Neural cell (in vitro differentiated cells): Measurements from ENCODE around the gene WDR83. TPM values are rescaled to one million over a fixed set of nuclear protein-coding genes. Genes with fewer than 3 reads are reported as not detected.

ENCODE experiments used
- H2AFZ ChIP-seq: fragments of 200-600, 300-800 bp; sonication (generic), shearing (Covaris generic); 2 replicates; pipeline ENCODE4 v1.6.0; 2014; ENCODE audit warnings: low read depth, mild to moderate bottlenecking, antibody characterized with exemption, low read length, moderate library complexity
- H3F3A ChIP-seq: fragments of 200-600 bp; shearing (Covaris generic); 2 replicates; pipeline ENCODE4 v1.6.1; 2016; ENCODE audit warnings: mild to moderate bottlenecking, moderate library complexity, mixed read lengths, antibody characterized with exemption, low read length; ENCODE audit not compliant: insufficient read depth, poor library complexity, severe bottlenecking
- H3K27ac ChIP-seq: fragments of 200-600, 300-800 bp; sonication (generic), shearing (Covaris generic); 2 replicates; pipeline ENCODE4 v1.5.1; 2014; ENCODE audit warnings: mild to moderate bottlenecking, low read length, moderate library complexity
- H3K27me3 ChIP-seq: fragments of 300-800, 200-600 bp; sonication (generic), shearing (Covaris generic); 2 replicates; pipeline ENCODE4 v1.6.0; 2014; ENCODE audit warnings: mild to moderate bottlenecking, low read depth, low read length, moderate library complexity; ENCODE audit not compliant: insufficient read depth
- H3K36me3 ChIP-seq: fragments of 300-800, 200-600 bp; sonication (generic), shearing (Covaris generic); 2 replicates; pipeline ENCODE4 v1.5.1; 2014; ENCODE audit warnings: mild to moderate bottlenecking, antibody characterized with exemption, low read length, moderate library complexity; ENCODE audit not compliant: insufficient read depth
- H3K4me2 ChIP-seq: fragments of 300-800, 200-600 bp; sonication (generic), shearing (Covaris generic); 2 replicates; pipeline ENCODE4 v1.6.0; 2014; ENCODE audit warnings: mild to moderate bottlenecking, low read length
- H3K4me3 ChIP-seq: fragments of 300-800, 200-600 bp; sonication (generic), shearing (Covaris generic); 2 replicates; pipeline ENCODE4 v1.5.1; 2014; ENCODE audit warnings: mild to moderate bottlenecking, low read length, moderate library complexity
- H3K79me2 ChIP-seq: fragments of 200-600 bp; shearing (Covaris generic); replicated peaks from 2 replicates; pipeline ENCODE4 v1.6.0; 2014; ENCODE audit warnings: mild to moderate bottlenecking, low read length, moderate library complexity; ENCODE audit not compliant: insufficient read depth
- H3K9ac ChIP-seq: fragments of 300-800, 200-600 bp; sonication (generic), shearing (Covaris generic); 2 replicates; pipeline ENCODE4 v1.6.1; 2016; ENCODE audit warnings: mild to moderate bottlenecking, low read length, mixed read lengths
- H3K9me2 ChIP-seq: fragments of 200-600 bp; shearing (Covaris generic); 2 replicates; pipeline ENCODE4 v1.6.1; 2016; ENCODE audit warnings: mild to moderate bottlenecking, low read length, mixed read lengths; ENCODE audit not compliant: insufficient read depth
- H3K9me3 ChIP-seq: fragments of 200-600, 300-800 bp; sonication (generic), shearing (Covaris generic); 2 replicates; pipeline ENCODE4 v1.6.1; 2016; ENCODE audit warnings: mild to moderate bottlenecking, mixed run types, low read length, moderate library complexity, mixed read lengths
- H4K20me1 ChIP-seq: fragments of 200-600 bp; shearing (Covaris generic); 2 replicates; pipeline ENCODE4 v1.6.1; 2016; ENCODE audit warnings: mild to moderate bottlenecking, mixed run types; ENCODE audit not compliant: insufficient read depth
- EP300 ChIP-seq: fragments of 450-650 bp; conservative IDR thresholded peaks from 2 replicates; pipeline ENCODE4 v1.6.1; 2014; ENCODE audit warnings: antibody characterized with exemption, mild to moderate bottlenecking, moderate library complexity; ENCODE audit not compliant: poor library complexity, severe bottlenecking
- MXI1 ChIP-seq: fragments of 450-650 bp; conservative IDR thresholded peaks from 2 replicates; pipeline ENCODE4 v1.6.1; 2014; ENCODE audit warnings: antibody characterized with exemption, mild to moderate bottlenecking; ENCODE audit not compliant: poor library complexity, severe bottlenecking
- RAD21 ChIP-seq: fragments of 450-650 bp; conservative IDR thresholded peaks from 2 replicates; pipeline ENCODE4 v1.6.1; 2014; ENCODE audit warnings: antibody characterized with exemption, mild to moderate bottlenecking, moderate library complexity
- SMC3 ChIP-seq: fragments of 450-650 bp; conservative IDR thresholded peaks from 2 replicates; pipeline ENCODE4 v1.6.1; 2014; ENCODE audit warnings: antibody characterized with exemption, mild to moderate bottlenecking, moderate library complexity; ENCODE audit not compliant: poor library complexity
- polyA plus RNA-seq: library from polyadenylated mRNA; depleted of rRNA; stranded (reverse); fragments of >200 nt; gene quantifications from 2 replicates; pipeline ENCODE4 v1.2.3, GENCODE V29; 2014
- TF ChIP-seq, protein P1 (sequence below): fragments of 450-650 bp; IDR thresholded peaks from 2 replicates; pipeline ENCODE4 v1.5.1; 2014; ENCODE audit warnings: antibody characterized with exemption, mild to moderate bottlenecking, moderate library complexity; ENCODE audit not compliant: poor library complexity, severe bottlenecking
- TF ChIP-seq, protein P2 (sequence below): IDR thresholded peaks from 2 replicates; pipeline ENCODE4 v1.6.1; 2012; ENCODE audit warnings: borderline replicate concordance

The WDR83 gene
- polyA plus RNA-seq, 1 donor from 2014 or later: 45.3 TPM

DNA sequence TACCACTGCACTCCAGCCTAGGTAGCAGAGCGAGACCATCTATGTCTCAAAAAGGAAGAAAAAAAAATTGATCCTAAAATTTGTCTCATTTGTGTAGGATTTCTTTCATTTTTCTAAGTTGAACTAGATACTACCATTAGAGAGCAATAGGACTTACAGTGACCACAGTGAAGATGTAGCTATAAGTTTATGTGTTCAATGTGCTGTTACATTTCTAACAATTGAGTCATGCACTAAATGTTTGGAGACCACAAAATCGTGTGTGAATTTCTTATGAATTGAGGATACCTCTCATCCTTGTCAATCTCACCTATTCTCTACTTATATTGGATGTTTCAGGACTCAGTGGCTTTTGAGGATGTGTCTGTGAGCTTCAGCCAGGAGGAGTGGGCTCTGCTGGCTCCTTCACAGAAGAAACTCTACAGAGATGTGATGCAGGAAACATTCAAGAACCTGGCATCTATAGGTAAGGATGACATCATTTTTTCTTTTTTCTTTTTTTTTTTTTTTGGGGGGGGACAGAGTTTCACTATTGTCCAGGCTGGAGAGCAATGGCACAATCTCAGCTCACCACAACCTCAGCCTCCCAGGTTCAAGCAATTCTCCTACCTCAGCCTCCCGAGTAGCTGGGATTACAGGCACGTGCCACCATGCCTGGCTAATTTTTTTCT is 43.1 kb upstream of the WDR83 start:
- no peaks in the 10 kb centered on the region for H4K20me1 ChIP-seq
- peaks cover 18% of the 10 kb centered on the region for H3K79me2 ChIP-seq
- no peak overlapping the region for H3K9ac ChIP-seq
- no peak overlapping the region for H2AFZ ChIP-seq
- peaks cover 10% of the 10 kb centered on the region for H3K9me3 ChIP-seq
- no peak overlapping the region for H3K4me2 ChIP-seq
- no peak for TF ChIP-seq EP300
- H3K9me2 ChIP-seq: no peaks in the 10 kb centered on the region
- H3K36me3 ChIP-seq: peaks cover 9% of the 10 kb centered on the region
- H3F3A ChIP-seq: no peaks in the 10 kb centered on the region
- no peaks in the 10 kb centered on the region for H3K27me3 ChIP-seq
- H3K4me3 ChIP-seq: no peak overlapping the region
- H3K27ac ChIP-seq: no peak overlapping the region

DNA sequence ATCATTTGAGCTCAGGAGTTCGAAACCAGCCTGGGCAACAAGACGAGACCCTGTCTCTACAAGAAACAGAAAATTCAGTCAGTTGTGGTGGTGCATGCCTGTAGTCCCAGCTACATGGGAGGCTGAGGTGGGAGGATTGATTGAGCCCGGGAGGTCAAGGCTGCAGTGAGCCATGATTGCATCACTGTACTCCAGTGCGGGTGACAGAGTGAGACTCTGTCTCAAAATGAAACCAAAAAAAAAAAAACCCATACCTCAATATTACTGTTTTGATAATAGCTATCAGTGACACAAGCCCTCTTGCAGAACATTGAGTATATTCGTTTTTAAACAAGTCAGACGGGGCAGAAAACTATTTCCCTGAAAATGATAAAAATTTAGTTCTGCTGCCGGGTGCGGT is 39.6 kb upstream of the WDR83 start:
- TF ChIP-seq MXI1 (no peak), SMC3 (no peak), RAD21 (no peak)
- TF ChIP-seq, protein P1, sequence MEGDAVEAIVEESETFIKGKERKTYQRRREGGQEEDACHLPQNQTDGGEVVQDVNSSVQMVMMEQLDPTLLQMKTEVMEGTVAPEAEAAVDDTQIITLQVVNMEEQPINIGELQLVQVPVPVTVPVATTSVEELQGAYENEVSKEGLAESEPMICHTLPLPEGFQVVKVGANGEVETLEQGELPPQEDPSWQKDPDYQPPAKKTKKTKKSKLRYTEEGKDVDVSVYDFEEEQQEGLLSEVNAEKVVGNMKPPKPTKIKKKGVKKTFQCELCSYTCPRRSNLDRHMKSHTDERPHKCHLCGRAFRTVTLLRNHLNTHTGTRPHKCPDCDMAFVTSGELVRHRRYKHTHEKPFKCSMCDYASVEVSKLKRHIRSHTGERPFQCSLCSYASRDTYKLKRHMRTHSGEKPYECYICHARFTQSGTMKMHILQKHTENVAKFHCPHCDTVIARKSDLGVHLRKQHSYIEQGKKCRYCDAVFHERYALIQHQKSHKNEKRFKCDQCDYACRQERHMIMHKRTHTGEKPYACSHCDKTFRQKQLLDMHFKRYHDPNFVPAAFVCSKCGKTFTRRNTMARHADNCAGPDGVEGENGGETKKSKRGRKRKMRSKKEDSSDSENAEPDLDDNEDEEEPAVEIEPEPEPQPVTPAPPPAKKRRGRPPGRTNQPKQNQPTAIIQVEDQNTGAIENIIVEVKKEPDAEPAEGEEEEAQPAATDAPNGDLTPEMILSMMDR: no peak
- Histone ChIP-seq H3K9me3 (peaks cover 10% of the 10 kb centered on the region), H3K79me2 (no peaks in the 10 kb centered on the region), H3K27me3 (no peaks in the 10 kb centered on the region), H3K9me2 (no peaks in the 10 kb centered on the region), H4K20me1 (no peaks in the 10 kb centered on the region), H3K4me2 (no peak overlapping the region), H3F3A (no peaks in the 10 kb centered on the region), H3K27ac (no peak overlapping the region), H3K4me3 (no peak overlapping the region), H2AFZ (no peak overlapping the region), H3K36me3 (peaks cover 24% of the 10 kb centered on the region), H3K9ac (no peak overlapping the region)

DNA sequence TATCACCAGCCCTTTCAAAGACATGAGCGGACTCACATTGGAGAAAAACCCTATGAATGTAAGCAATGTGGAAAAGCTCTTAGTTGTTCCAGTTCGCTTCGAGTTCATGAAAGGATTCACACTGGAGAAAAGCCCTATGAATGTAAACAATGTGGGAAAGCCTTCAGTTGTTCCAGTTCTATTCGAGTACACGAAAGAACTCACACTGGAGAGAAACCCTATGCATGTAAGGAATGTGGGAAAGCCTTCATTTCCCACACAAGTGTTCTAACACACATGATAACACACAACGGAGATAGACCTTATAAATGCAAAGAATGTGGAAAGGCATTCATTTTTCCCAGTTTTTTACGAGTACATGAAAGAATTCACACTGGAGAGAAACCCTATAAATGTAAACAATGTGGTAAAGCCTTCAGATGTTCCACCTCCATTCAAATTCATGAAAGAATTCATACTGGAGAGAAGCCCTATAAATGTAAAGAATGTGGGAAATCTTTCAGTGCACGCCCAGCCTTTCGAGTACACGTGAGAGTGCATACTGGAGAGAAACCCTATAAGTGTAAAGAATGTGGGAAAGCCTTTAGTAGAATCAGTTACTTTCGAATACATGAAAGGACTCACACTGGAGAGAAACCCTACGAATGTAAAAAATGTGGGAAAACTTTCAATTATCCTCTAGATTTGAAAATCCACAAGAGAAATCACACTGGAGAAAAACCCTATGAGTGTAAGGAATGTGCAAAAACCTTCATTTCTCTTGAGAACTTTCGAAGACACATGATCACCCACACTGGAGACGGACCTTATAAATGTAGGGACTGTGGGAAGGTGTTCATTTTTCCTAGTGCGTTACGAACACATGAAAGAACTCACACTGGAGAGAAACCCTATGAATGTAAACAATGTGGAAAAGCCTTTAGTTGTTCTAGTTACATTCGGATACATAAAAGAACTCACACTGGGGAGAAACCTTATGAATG is 38.3 kb upstream of the WDR83 start:
- H3K36me3 ChIP-seq: peaks cover 24% of the 10 kb centered on the region
- H3F3A ChIP-seq: no peaks in the 10 kb centered on the region

More for the DNA sequence above, 38.3 kb upstream of the WDR83 start:
- Histone ChIP-seq H3K4me2 (no peak overlapping the region), H3K9me3 (peaks cover 10% of the 10 kb centered on the region), H3K79me2 (no peaks in the 10 kb centered on the region), H3K27me3 (no peaks in the 10 kb centered on the region), H2AFZ (no peak overlapping the region), H3K9ac (no peak overlapping the region), H3K27ac (no peak overlapping the region), H4K20me1 (no peaks in the 10 kb centered on the region), H3K9me2 (no peaks in the 10 kb centered on the region), H3K4me3 (no peak overlapping the region)
- TF ChIP-seq, protein P1: no peak
- TF ChIP-seq EP300: no peak
- TF ChIP-seq, protein P2, sequence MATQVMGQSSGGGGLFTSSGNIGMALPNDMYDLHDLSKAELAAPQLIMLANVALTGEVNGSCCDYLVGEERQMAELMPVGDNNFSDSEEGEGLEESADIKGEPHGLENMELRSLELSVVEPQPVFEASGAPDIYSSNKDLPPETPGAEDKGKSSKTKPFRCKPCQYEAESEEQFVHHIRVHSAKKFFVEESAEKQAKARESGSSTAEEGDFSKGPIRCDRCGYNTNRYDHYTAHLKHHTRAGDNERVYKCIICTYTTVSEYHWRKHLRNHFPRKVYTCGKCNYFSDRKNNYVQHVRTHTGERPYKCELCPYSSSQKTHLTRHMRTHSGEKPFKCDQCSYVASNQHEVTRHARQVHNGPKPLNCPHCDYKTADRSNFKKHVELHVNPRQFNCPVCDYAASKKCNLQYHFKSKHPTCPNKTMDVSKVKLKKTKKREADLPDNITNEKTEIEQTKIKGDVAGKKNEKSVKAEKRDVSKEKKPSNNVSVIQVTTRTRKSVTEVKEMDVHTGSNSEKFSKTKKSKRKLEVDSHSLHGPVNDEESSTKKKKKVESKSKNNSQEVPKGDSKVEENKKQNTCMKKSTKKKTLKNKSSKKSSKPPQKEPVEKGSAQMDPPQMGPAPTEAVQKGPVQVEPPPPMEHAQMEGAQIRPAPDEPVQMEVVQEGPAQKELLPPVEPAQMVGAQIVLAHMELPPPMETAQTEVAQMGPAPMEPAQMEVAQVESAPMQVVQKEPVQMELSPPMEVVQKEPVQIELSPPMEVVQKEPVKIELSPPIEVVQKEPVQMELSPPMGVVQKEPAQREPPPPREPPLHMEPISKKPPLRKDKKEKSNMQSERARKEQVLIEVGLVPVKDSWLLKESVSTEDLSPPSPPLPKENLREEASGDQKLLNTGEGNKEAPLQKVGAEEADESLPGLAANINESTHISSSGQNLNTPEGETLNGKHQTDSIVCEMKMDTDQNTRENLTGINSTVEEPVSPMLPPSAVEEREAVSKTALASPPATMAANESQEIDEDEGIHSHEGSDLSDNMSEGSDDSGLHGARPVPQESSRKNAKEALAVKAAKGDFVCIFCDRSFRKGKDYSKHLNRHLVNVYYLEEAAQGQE: no peak
